ENCODE data around the gene BBOX1.

GRCh38 chr11:27055065-27055682 is 14.6 kb downstream of the BBOX1 start:
- TF ChIP-seq REST (IDR thresholded peaks at IDR 0.05): no peak
- no peak for TF ChIP-seq CTCF (IDR thresholded peaks at IDR 0.05; ENCODE audit: low read depth, low read length, missing input control)
- peak; percentile 55 to 69 for TF ChIP-seq RAD21 (IDR thresholded peaks at IDR 0.05)
- TF ChIP-seq JUND (IDR thresholded peaks at IDR 0.05): peak; percentile 81 to 88
- TF ChIP-seq MAX (IDR thresholded peaks at IDR 0.05): peak; percentile 53
- peak; percentile 54 for TF ChIP-seq ATF3 (IDR thresholded peaks at IDR 0.05)
- peak; percentile 92 for TF ChIP-seq HNF4G (IDR thresholded peaks at IDR 0.05)
- TF ChIP-seq TAF1 (conservative IDR thresholded peaks at IDR 0.05): peak; percentile 48
- TF ChIP-seq ZBTB33 (IDR thresholded peaks at IDR 0.05): peak; percentile 66
- TF ChIP-seq YY1 (IDR thresholded peaks at IDR 0.05): peak; percentile 40

Data from liver (tissue), 3 donors.